Suprapubic skin (tissue), 3 donors: Measurements from ENCODE around the gene SPINK5.

Experiments used
- EP300 ChIP-seq: sonication (generic); formaldehyde crosslinking; IDR thresholded peaks from one replicate; pipeline ENCODE4 v1.6.1; 2017; ENCODE audit warnings: antibody characterized with exemption
- POLR2A ChIP-seq, 2 donors: fragments of 450-650 bp; IDR thresholded peaks; one replicate each; pipeline ENCODE4 v1.6.1; 2017; ENCODE audit warnings: antibody characterized with exemption in 2 of 2, mild to moderate bottlenecking in 2 of 2, moderate library complexity in 2 of 2
- TF ChIP-seq, protein P1 (sequence below), 2 donors: fragments of 200-600 bp in 1 of 2; fragments of 450-650 bp in 1 of 2; sonication (generic) in 1 of 2; IDR thresholded peaks; one replicate each; pipeline ENCODE4 v1.5.1; 2016 to 2019; ENCODE audit warnings: antibody characterized with exemption in 2 of 2, mild to moderate bottlenecking in 1 of 2, moderate library complexity in 1 of 2

DNA sequence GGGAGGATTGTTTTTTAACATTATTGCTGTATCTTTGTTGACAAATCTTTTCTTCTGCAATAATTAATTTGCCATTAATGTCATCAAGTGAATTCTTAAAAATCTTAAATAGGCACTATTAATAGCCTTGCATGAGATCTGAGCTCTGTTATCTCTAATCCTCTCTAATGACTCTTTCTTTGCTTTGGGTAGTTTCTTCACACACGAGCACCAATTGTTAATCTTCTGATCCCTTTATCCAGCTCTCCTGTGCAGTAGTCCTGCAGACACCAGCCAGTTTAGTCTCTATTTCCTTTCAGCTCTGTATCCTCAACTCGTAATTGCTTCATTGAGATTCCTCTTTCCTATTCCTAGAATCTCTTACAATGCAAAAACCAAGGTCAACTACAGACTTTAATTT, 112.7 kb downstream of the SPINK5 start:
- TF ChIP-seq POLR2A (IDR thresholded peaks at IDR 0.05) (no peak), EP300 (no peak)
- TF ChIP-seq, protein P1, sequence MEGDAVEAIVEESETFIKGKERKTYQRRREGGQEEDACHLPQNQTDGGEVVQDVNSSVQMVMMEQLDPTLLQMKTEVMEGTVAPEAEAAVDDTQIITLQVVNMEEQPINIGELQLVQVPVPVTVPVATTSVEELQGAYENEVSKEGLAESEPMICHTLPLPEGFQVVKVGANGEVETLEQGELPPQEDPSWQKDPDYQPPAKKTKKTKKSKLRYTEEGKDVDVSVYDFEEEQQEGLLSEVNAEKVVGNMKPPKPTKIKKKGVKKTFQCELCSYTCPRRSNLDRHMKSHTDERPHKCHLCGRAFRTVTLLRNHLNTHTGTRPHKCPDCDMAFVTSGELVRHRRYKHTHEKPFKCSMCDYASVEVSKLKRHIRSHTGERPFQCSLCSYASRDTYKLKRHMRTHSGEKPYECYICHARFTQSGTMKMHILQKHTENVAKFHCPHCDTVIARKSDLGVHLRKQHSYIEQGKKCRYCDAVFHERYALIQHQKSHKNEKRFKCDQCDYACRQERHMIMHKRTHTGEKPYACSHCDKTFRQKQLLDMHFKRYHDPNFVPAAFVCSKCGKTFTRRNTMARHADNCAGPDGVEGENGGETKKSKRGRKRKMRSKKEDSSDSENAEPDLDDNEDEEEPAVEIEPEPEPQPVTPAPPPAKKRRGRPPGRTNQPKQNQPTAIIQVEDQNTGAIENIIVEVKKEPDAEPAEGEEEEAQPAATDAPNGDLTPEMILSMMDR (IDR thresholded peaks at IDR 0.05): no peak
